Measurements from ENCODE around the gene HOOK1.

- no peak for TF ChIP-seq POLR2A (IDR thresholded peaks at IDR 0.05)
- TF ChIP-seq, protein P1, sequence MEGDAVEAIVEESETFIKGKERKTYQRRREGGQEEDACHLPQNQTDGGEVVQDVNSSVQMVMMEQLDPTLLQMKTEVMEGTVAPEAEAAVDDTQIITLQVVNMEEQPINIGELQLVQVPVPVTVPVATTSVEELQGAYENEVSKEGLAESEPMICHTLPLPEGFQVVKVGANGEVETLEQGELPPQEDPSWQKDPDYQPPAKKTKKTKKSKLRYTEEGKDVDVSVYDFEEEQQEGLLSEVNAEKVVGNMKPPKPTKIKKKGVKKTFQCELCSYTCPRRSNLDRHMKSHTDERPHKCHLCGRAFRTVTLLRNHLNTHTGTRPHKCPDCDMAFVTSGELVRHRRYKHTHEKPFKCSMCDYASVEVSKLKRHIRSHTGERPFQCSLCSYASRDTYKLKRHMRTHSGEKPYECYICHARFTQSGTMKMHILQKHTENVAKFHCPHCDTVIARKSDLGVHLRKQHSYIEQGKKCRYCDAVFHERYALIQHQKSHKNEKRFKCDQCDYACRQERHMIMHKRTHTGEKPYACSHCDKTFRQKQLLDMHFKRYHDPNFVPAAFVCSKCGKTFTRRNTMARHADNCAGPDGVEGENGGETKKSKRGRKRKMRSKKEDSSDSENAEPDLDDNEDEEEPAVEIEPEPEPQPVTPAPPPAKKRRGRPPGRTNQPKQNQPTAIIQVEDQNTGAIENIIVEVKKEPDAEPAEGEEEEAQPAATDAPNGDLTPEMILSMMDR (IDR thresholded peaks at IDR 0.05): no peak
- TF ChIP-seq POLR2AphosphoS5 (IDR thresholded peaks at IDR 0.05; ENCODE audit: insufficient read depth in 1 of 2, low read depth in 1 of 2): no peak
Observed at GRCh38 chr1:59831529-59831928, 16.8 kb downstream of the HOOK1 start.
